Activated T-cell treated with anti-CD3 and anti-CD28 coated beads, Interleukin-2, amount 50 U/mL, for 4 hours (primary cell): ENCODE measurements around the gene ANXA6. TPM values are rescaled to one million over a fixed set of nuclear protein-coding genes. Genes with fewer than 3 reads are reported as not detected.

Experiments used
- ATAC-seq, 2 donors: fragments of 200-7000 bp; cut with Tn5 transposase; one replicate each; pipeline ENCODE4 v1.10.0; 2021
- DNase-seq: peaks from one replicate; pipeline ENCODE4 v3.0.0-alpha.2; 2020
- H3K27me3 Mint-ChIP-seq: one replicate; pipeline ENCODE4 v1.8.0; 2021; ENCODE audit warnings: low read depth, mixed read lengths
- H3K36me3 Mint-ChIP-seq: one replicate; pipeline ENCODE4 v1.8.0; 2022; ENCODE audit warnings: mixed read lengths; ENCODE audit not compliant: insufficient read depth
- H3K4me1 Mint-ChIP-seq: one replicate; pipeline ENCODE4 v1.8.0; 2021; ENCODE audit warnings: low read depth, mixed read lengths
- H3K4me3 Mint-ChIP-seq: one replicate; pipeline ENCODE4 v1.8.0; 2021; ENCODE audit warnings: mild to moderate bottlenecking, moderate library complexity, mixed read lengths
- H3K9me3 Mint-ChIP-seq: one replicate; pipeline ENCODE4 v1.8.0; 2021; ENCODE audit warnings: mixed read lengths
- total RNA-seq, 3 donors: library from RNA; stranded (reverse); gene quantifications; one replicate each; pipeline ENCODE4 v1.2.1, GENCODE V29; 2021

Gene ANXA6
- total RNA-seq, 3 donors from 2014 or later = 102 to 156 (median 128) TPM

- no peaks in the 10 kb centered on the region for H3K27me3 Mint-ChIP-seq
- H3K4me1 Mint-ChIP-seq = peaks cover 78% of the 10 kb centered on the region
- peak overlapping the region; percentile 91 for H3K4me3 Mint-ChIP-seq
- ATAC-seq (no peak), DNase-seq (no peak)
- H3K9me3 Mint-ChIP-seq = no peaks in the 10 kb centered on the region
- H3K36me3 Mint-ChIP-seq = peaks cover 55% of the 10 kb centered on the region
Observed at GRCh38 chr5:151076616-151077015, 81.0 kb downstream of the ANXA6 start.

GRCh38 chr5:151075698-151076331 is 81.8 kb downstream of the ANXA6 start:
- no peak for ATAC-seq
- peaks cover 83% of the 10 kb centered on the region for H3K4me1 Mint-ChIP-seq
- no peaks in the 10 kb centered on the region for H3K27me3 Mint-ChIP-seq
- H3K36me3 Mint-ChIP-seq = peaks cover 57% of the 10 kb centered on the region
- H3K9me3 Mint-ChIP-seq = no peaks in the 10 kb centered on the region
- H3K4me3 Mint-ChIP-seq = peak overlapping the region; percentile 91
- DNase-seq = no peak

- no peaks in the 10 kb centered on the region for H3K27me3 Mint-ChIP-seq
- ATAC-seq (no peak), DNase-seq (no peak)
- H3K9me3 Mint-ChIP-seq = no peaks in the 10 kb centered on the region
- H3K4me3 Mint-ChIP-seq = no peak overlapping the region
- H3K4me1 Mint-ChIP-seq = peaks cover 89% of the 10 kb centered on the region
- H3K36me3 Mint-ChIP-seq = peaks cover 56% of the 10 kb centered on the region
Observed at GRCh38 chr5:151074557-151074956, 83.0 kb downstream of the ANXA6 start.

- ATAC-seq (no peak), DNase-seq (no peak)
- H3K4me3 Mint-ChIP-seq = no peak overlapping the region
- H3K9me3 Mint-ChIP-seq = no peaks in the 10 kb centered on the region
- peaks cover 89% of the 10 kb centered on the region for H3K4me1 Mint-ChIP-seq
- H3K36me3 Mint-ChIP-seq = peaks cover 51% of the 10 kb centered on the region
- no peaks in the 10 kb centered on the region for H3K27me3 Mint-ChIP-seq
Observed at GRCh38 chr5:151073280-151073679, 84.3 kb downstream of the ANXA6 start.

- Mint-ChIP-seq H3K27me3 (no peaks in the 10 kb centered on the region), H3K9me3 (no peaks in the 10 kb centered on the region), H3K4me1 (peaks cover 89% of the 10 kb centered on the region), H3K4me3 (no peak overlapping the region), H3K36me3 (peaks cover 50% of the 10 kb centered on the region)
- no peak for DNase-seq
- ATAC-seq = no peak
Observed at GRCh38 chr5:151072630-151073025, 85.0 kb downstream of the ANXA6 start.

GRCh38 chr5:151071848-151072629 is 85.5 kb downstream of the ANXA6 start:
- H3K4me3 Mint-ChIP-seq = no peak overlapping the region
- H3K9me3 Mint-ChIP-seq = no peaks in the 10 kb centered on the region
- H3K27me3 Mint-ChIP-seq = no peaks in the 10 kb centered on the region
- ATAC-seq (no peak), DNase-seq (no peak)
- peaks cover 52% of the 10 kb centered on the region for H3K36me3 Mint-ChIP-seq
- H3K4me1 Mint-ChIP-seq = peaks cover 89% of the 10 kb centered on the region

GRCh38 chr5:151071021-151071420 is 86.6 kb downstream of the ANXA6 start:
- peaks cover 89% of the 10 kb centered on the region for H3K4me1 Mint-ChIP-seq
- H3K9me3 Mint-ChIP-seq = no peaks in the 10 kb centered on the region
- H3K4me3 Mint-ChIP-seq = no peak overlapping the region
- no peak for DNase-seq
- H3K36me3 Mint-ChIP-seq = peaks cover 48% of the 10 kb centered on the region
- ATAC-seq = no peak
- no peaks in the 10 kb centered on the region for H3K27me3 Mint-ChIP-seq

GRCh38 chr5:151070449-151070848 is 87.1 kb downstream of the ANXA6 start:
- Mint-ChIP-seq H3K36me3 (peaks cover 48% of the 10 kb centered on the region), H3K27me3 (no peaks in the 10 kb centered on the region), H3K4me3 (no peak overlapping the region), H3K9me3 (no peaks in the 10 kb centered on the region), H3K4me1 (peaks cover 89% of the 10 kb centered on the region)
- no peak for DNase-seq
- no peak for ATAC-seq

- DNase-seq = no peak
- Mint-ChIP-seq H3K27me3 (no peaks in the 10 kb centered on the region), H3K36me3 (peaks cover 43% of the 10 kb centered on the region), H3K4me1 (peaks cover 90% of the 10 kb centered on the region), H3K9me3 (no peaks in the 10 kb centered on the region), H3K4me3 (peak overlapping the region; percentile 57)
- ATAC-seq = peak; percentile 69 to 71
Observed at GRCh38 chr5:151068433-151069197, 89.0 kb downstream of the ANXA6 start.

GRCh38 chr5:151067632-151068432 is 89.7 kb downstream of the ANXA6 start:
- ATAC-seq (no peak), DNase-seq (no peak)
- Mint-ChIP-seq H3K9me3 (no peaks in the 10 kb centered on the region), H3K4me3 (no peak overlapping the region), H3K36me3 (peaks cover 45% of the 10 kb centered on the region), H3K4me1 (peaks cover 91% of the 10 kb centered on the region), H3K27me3 (no peaks in the 10 kb centered on the region)

- H3K4me3 Mint-ChIP-seq = no peak overlapping the region
- no peaks in the 10 kb centered on the region for H3K27me3 Mint-ChIP-seq
- no peaks in the 10 kb centered on the region for H3K9me3 Mint-ChIP-seq
- DNase-seq (no peak), ATAC-seq (no peak)
- H3K36me3 Mint-ChIP-seq = peaks cover 39% of the 10 kb centered on the region
- H3K4me1 Mint-ChIP-seq = peaks cover 85% of the 10 kb centered on the region
Observed at GRCh38 chr5:151066920-151067319, 90.7 kb downstream of the ANXA6 start.

- peaks cover 45% of the 10 kb centered on the region for H3K36me3 Mint-ChIP-seq
- ATAC-seq (peak; percentile 29 to 44), DNase-seq (no peak)
- H3K9me3 Mint-ChIP-seq = no peaks in the 10 kb centered on the region
- H3K4me3 Mint-ChIP-seq = peak overlapping the region; percentile 9
- no peaks in the 10 kb centered on the region for H3K27me3 Mint-ChIP-seq
- H3K4me1 Mint-ChIP-seq = peaks cover 80% of the 10 kb centered on the region
Observed at GRCh38 chr5:151065609-151066008, 92.0 kb downstream of the ANXA6 start.

- DNase-seq (no peak), ATAC-seq (no peak)
- peak overlapping the region; percentile 4 for H3K4me3 Mint-ChIP-seq
- H3K27me3 Mint-ChIP-seq = no peaks in the 10 kb centered on the region
- H3K36me3 Mint-ChIP-seq = peaks cover 50% of the 10 kb centered on the region
- H3K4me1 Mint-ChIP-seq = peaks cover 80% of the 10 kb centered on the region
- no peaks in the 10 kb centered on the region for H3K9me3 Mint-ChIP-seq
Observed at GRCh38 chr5:151064916-151065499, 92.6 kb downstream of the ANXA6 start.
